ENCODE measurements around the gene FAM3A.

The FAM3A gene

DNA sequence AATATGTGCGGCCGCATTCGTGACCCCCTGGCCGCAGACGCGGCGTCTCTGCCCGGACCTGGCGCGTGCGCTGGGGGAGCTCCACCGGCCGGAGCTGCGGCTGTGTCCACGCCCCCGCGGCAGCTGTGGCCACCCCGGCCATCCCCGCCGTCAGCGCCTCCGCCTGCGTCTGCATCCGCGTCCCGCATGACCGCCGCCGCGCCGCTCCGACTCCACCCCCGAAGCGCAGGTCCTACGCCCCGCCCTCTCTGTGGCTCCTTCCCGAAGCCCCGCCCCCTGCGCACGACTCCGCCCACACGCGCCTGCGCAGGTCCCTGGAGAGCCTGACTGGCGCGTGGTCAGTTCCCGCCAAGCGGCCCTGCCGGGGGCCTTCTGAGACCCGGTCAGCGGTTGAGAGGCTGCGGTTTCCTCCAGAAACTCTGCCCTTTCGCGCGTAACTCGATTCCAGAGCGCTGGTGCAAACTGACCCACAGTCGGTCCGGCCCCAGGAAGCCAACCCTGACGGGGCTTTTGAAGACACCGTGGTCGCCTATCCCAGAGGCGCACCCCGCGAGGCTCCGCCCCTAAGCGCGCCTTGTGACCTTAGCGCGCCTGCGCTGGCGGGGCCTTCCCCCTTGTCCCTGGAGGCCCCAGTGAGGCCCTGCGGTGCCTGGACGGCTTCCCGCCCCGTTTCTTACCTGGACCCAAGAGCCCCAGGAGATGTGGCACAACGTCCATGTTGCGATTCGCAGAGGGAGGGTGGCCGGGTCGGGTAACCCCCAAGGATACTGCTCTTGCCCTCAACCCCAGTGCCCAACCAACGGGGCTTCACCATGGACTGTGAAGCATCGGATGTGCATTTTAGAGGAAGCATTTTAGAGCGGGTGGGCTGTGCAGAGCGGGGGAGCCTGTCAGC, 37.1 kb downstream of the FAM3A start, which contains the start of gene LAGE3 (continued):
- TF ChIP-seq ZNF423 (tag by site-specific recombination; IDR thresholded peaks at IDR 0.05) (peak; percentile 94), ZNF2 (tag by site-specific recombination; IDR thresholded peaks at IDR 0.05) (peak; percentile 56; the same call in 1 of the 2 replicates), ZBTB48 (tag by site-specific recombination; IDR thresholded peaks at IDR 0.05) (peak; percentile 55; the same call in 1 of the 2 replicates), ZNF280C (tag by site-specific recombination; IDR thresholded peaks at IDR 0.05) (no peak), KLF10 (tag by site-specific recombination; IDR thresholded peaks at IDR 0.05) (peak; percentile 79; the same call in 1 of the 2 replicates), ZBTB17 (tag by site-specific recombination; IDR thresholded peaks at IDR 0.05) (peak; percentile 11), KLF1 (tag by site-specific recombination; IDR thresholded peaks at IDR 0.05) (no peak), ATF2 (tag by site-specific recombination; IDR thresholded peaks at IDR 0.05; ENCODE audit: low read depth) (no peak), KLF8 (tag by site-specific recombination; IDR thresholded peaks at IDR 0.05) (peak; percentile 84; the same call in 1 of the 2 replicates), SP2 (tag by site-specific recombination; IDR thresholded peaks at IDR 0.05) (peak; percentile 84), ZNF19 (tag by site-specific recombination; IDR thresholded peaks at IDR 0.05; ENCODE audit: low read depth) (no peak), PRDM1 (tag by site-specific recombination; IDR thresholded peaks at IDR 0.05) (no peak), ZNF488 (tag by site-specific recombination; IDR thresholded peaks at IDR 0.05) (no peak), REPIN1 (tag by site-specific recombination; IDR thresholded peaks at IDR 0.05; ENCODE audit: low read depth) (no peak), ZNF341 (tag by site-specific recombination; IDR thresholded peaks at IDR 0.05; ENCODE audit: low read depth) (peak; percentile 98), ZNF394 (tag by site-specific recombination; IDR thresholded peaks at IDR 0.05; ENCODE audit: borderline replicate concordance) (peak; percentile 26), SP3 (tag by site-specific recombination; IDR thresholded peaks at IDR 0.05) (peak; percentile 96), ZNF555 (tag by site-specific recombination; conservative IDR thresholded peaks at IDR 0.05) (no peak), ZNF692 (tag by site-specific recombination; IDR thresholded peaks at IDR 0.05) (peak; percentile 68), TCF7L2 (IDR thresholded peaks at IDR 0.05; ENCODE audit: borderline replicate concordance, low read depth, low read length) (peak; percentile 49; the same call in 1 of the 2 replicates), ZNF211 (tag by site-specific recombination; IDR thresholded peaks at IDR 0.05; ENCODE audit: low read depth) (no peak), ZNF768 (tag by site-specific recombination; IDR thresholded peaks at IDR 0.05) (no peak), ZBTB20 (tag by site-specific recombination; IDR thresholded peaks at IDR 0.05) (peak; percentile 69; the same call in 1 of the 2 replicates), MEIS1 (CRISPR knock-in tag; IDR thresholded peaks at IDR 0.05; ENCODE audit: borderline replicate concordance) (no peak), ZNF473 (tag by site-specific recombination; IDR thresholded peaks at IDR 0.05) (no peak), ZBTB26 (tag by site-specific recombination; optimal IDR thresholded peaks at IDR 0.05) (peak; percentile 85), SP7 (tag by site-specific recombination; IDR thresholded peaks at IDR 0.05) (peak; percentile 71), ZNF324 (tag by site-specific recombination; IDR thresholded peaks at IDR 0.05) (0 out of 2 replicates have a peak, but pooled peaks have one; percentile 47), ZNF121 (tag by site-specific recombination; IDR thresholded peaks at IDR 0.05) (no peak)
- TF ChIP-seq, protein P1, sequence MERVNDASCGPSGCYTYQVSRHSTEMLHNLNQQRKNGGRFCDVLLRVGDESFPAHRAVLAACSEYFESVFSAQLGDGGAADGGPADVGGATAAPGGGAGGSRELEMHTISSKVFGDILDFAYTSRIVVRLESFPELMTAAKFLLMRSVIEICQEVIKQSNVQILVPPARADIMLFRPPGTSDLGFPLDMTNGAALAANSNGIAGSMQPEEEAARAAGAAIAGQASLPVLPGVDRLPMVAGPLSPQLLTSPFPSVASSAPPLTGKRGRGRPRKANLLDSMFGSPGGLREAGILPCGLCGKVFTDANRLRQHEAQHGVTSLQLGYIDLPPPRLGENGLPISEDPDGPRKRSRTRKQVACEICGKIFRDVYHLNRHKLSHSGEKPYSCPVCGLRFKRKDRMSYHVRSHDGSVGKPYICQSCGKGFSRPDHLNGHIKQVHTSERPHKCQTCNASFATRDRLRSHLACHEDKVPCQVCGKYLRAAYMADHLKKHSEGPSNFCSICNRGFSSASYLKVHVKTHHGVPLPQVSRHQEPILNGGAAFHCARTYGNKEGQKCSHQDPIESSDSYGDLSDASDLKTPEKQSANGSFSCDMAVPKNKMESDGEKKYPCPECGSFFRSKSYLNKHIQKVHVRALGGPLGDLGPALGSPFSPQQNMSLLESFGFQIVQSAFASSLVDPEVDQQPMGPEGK (tag by site-specific recombination; IDR thresholded peaks at IDR 0.05): peak; percentile 75

All from HEK293 (cell line).